CD4-positive, alpha-beta T cell treated with Interleukin-4 for 4 hours (primary cell): ENCODE results near the gene SULT1C2.
"Not testable (repeated sequence)": the region's sequence is repeated elsewhere in the genome, so short reads cannot be mapped to it uniquely, and the experiment has no call there.

ENCODE experiments used
- DNase-seq: peaks from one replicate; pipeline ENCODE4 v3.0.0-alpha.2; 2020

SULT1C2 gene

GRCh38 chr2:108355906-108356734, 67.4 kb downstream of the SULT1C2 start:
- no peak for DNase-seq

- DNase-seq: not testable (repeated sequence)
Observed at GRCh38 chr2:108359336-108359735, 70.6 kb downstream of the SULT1C2 start.
